ENCODE measurements around the gene BAZ2A.

GRCh38 chr12:56657416-56658379 lies 27.6 kb upstream of the BAZ2A start:
- no peak for TF ChIP-seq CTCF (IDR thresholded peaks at IDR 0.05)
- TF ChIP-seq POLR2A (IDR thresholded peaks at IDR 0.05) = no peak

Data from lower leg skin (tissue), 3 donors.